Measurements from ENCODE around the gene LILRA1.
"Not testable (repeated sequence)": the region's sequence is repeated elsewhere in the genome, so short reads cannot be mapped to it uniquely, and the experiment has no call there.

LILRA1 gene

GRCh38 chr19:54632517-54632916 is 39.1 kb downstream of the LILRA1 start:
- DNase-seq; H3K14ac ChIP-seq (ENCODE audit: low read length); H4K12ac ChIP-seq (ENCODE audit: low read depth, low read length); H3K4ac ChIP-seq (ENCODE audit: low read depth, low read length); H2BK12ac ChIP-seq (ENCODE audit: low read length); H2BK120ac ChIP-seq (ENCODE audit: insufficient read depth, low read length, poor library complexity); H3K4me3 ChIP-seq (ENCODE audit: low read depth, low read length); H3K23ac ChIP-seq (ENCODE audit: low read length); H4K91ac ChIP-seq (ENCODE audit: low read depth, low read length); H3K27me3 ChIP-seq (ENCODE audit: insufficient read depth, low read length); H4K8ac ChIP-seq (ENCODE audit: low read depth, low read length); H3K4me1 ChIP-seq (ENCODE audit: control insufficient read depth in 1 of 2, insufficient read depth in 2 of 2, low read length in 2 of 2); H3K79me1 ChIP-seq (ENCODE audit: low read length); H3K27ac ChIP-seq (ENCODE audit: low read depth, low read length); H2AK5ac ChIP-seq (ENCODE audit: low read length); H3K36me3 ChIP-seq (ENCODE audit: control insufficient read depth in 1 of 2, insufficient read depth in 2 of 2, low read length in 2 of 2); H2BK5ac ChIP-seq (ENCODE audit: low read depth, low read length, poor library complexity); H2AFZ ChIP-seq (ENCODE audit: insufficient read depth, low read length, poor library complexity); H3K9ac ChIP-seq (ENCODE audit: low read length); H3K4me2 ChIP-seq (ENCODE audit: low read length); H3K79me2 ChIP-seq (ENCODE audit: control insufficient read depth, insufficient read depth, low read length, poor library complexity); H3K18ac ChIP-seq (ENCODE audit: low read length): not testable (repeated sequence)
- H3K9me3 ChIP-seq (ENCODE audit: insufficient read depth, low read depth, low read length) = peaks cover 62% of the 10 kb centered on the region
- WGBS (ENCODE audit: extremely low coverage, insufficient coverage, insufficient read length) = no CpG with 5 or more reads among the region's 16 CpGs

GRCh38 chr19:54633401-54633800 is 40.0 kb downstream of the LILRA1 start:
- Histone ChIP-seq H3K9ac (ENCODE audit: low read length) (no peak overlapping the region), H3K4me3 (ENCODE audit: low read depth, low read length) (no peak overlapping the region), H3K4ac (ENCODE audit: low read depth, low read length) (no peak overlapping the region), H3K4me2 (ENCODE audit: low read length) (no peak overlapping the region), H4K12ac (ENCODE audit: low read depth, low read length) (no peak overlapping the region), H3K79me2 (ENCODE audit: control insufficient read depth, insufficient read depth, low read length, poor library complexity) (no peaks in the 10 kb centered on the region), H3K36me3 (ENCODE audit: control insufficient read depth in 1 of 2, insufficient read depth in 2 of 2, low read length in 2 of 2) (no peaks in the 10 kb centered on the region), H3K14ac (ENCODE audit: low read length) (no peak overlapping the region), H3K79me1 (ENCODE audit: low read length) (no peaks in the 10 kb centered on the region), H3K27me3 (ENCODE audit: insufficient read depth, low read length) (peaks cover 2% of the 10 kb centered on the region), H3K27ac (ENCODE audit: low read depth, low read length) (no peak overlapping the region), H2BK120ac (ENCODE audit: insufficient read depth, low read length, poor library complexity) (no peak overlapping the region), H3K4me1 (ENCODE audit: control insufficient read depth in 1 of 2, insufficient read depth in 2 of 2, low read length in 2 of 2) (no peaks in the 10 kb centered on the region), H4K91ac (ENCODE audit: low read depth, low read length) (no peak overlapping the region), H3K23ac (ENCODE audit: low read length) (no peak overlapping the region), H2AFZ (ENCODE audit: insufficient read depth, low read length, poor library complexity) (no peak overlapping the region), H3K9me3 (ENCODE audit: insufficient read depth, low read depth, low read length) (peaks cover 60% of the 10 kb centered on the region), H2BK12ac (ENCODE audit: low read length) (no peak overlapping the region), H4K8ac (ENCODE audit: low read depth, low read length) (no peak overlapping the region), H2AK5ac (ENCODE audit: low read length) (no peak overlapping the region), H2BK5ac (ENCODE audit: low read depth, low read length, poor library complexity) (no peak overlapping the region), H3K18ac (ENCODE audit: low read length) (no peak overlapping the region)
- WGBS (ENCODE audit: extremely low coverage, insufficient coverage, insufficient read length) = no CpG with 5 or more reads among the region's 7 CpGs
- DNase-seq = no peak

- H3K27me3 ChIP-seq (ENCODE audit: insufficient read depth, low read length); H3K23ac ChIP-seq (ENCODE audit: low read length); H3K79me2 ChIP-seq (ENCODE audit: control insufficient read depth, insufficient read depth, low read length, poor library complexity); DNase-seq; H2BK120ac ChIP-seq (ENCODE audit: insufficient read depth, low read length, poor library complexity); H4K12ac ChIP-seq (ENCODE audit: low read depth, low read length); H2AFZ ChIP-seq (ENCODE audit: insufficient read depth, low read length, poor library complexity); H3K4me1 ChIP-seq (ENCODE audit: control insufficient read depth in 1 of 2, insufficient read depth in 2 of 2, low read length in 2 of 2); H3K14ac ChIP-seq (ENCODE audit: low read length); H4K8ac ChIP-seq (ENCODE audit: low read depth, low read length); H3K4me2 ChIP-seq (ENCODE audit: low read length); H3K36me3 ChIP-seq (ENCODE audit: control insufficient read depth in 1 of 2, insufficient read depth in 2 of 2, low read length in 2 of 2); H3K4me3 ChIP-seq (ENCODE audit: low read depth, low read length); H3K4ac ChIP-seq (ENCODE audit: low read depth, low read length); H3K27ac ChIP-seq (ENCODE audit: low read depth, low read length); H3K18ac ChIP-seq (ENCODE audit: low read length); H2BK12ac ChIP-seq (ENCODE audit: low read length); H3K9ac ChIP-seq (ENCODE audit: low read length); H2BK5ac ChIP-seq (ENCODE audit: low read depth, low read length, poor library complexity); H4K91ac ChIP-seq (ENCODE audit: low read depth, low read length); H3K79me1 ChIP-seq (ENCODE audit: low read length); H2AK5ac ChIP-seq (ENCODE audit: low read length): not testable (repeated sequence)
- peaks cover 46% of the 10 kb centered on the region for H3K9me3 ChIP-seq (ENCODE audit: insufficient read depth, low read depth, low read length)
- no CpG with 5 or more reads among the region's 12 CpGs for WGBS (ENCODE audit: extremely low coverage, insufficient coverage, insufficient read length)
Measured at GRCh38 chr19:54636081-54636480, 42.6 kb downstream of the LILRA1 start.

GRCh38 chr19:54638683-54639082 is 45.3 kb downstream of the LILRA1 start:
- no peak overlapping the region for H2AK5ac ChIP-seq (ENCODE audit: low read length)
- H2AFZ ChIP-seq (ENCODE audit: insufficient read depth, low read length, poor library complexity) = no peak overlapping the region
- no peak overlapping the region for H3K9ac ChIP-seq (ENCODE audit: low read length)
- H4K8ac ChIP-seq (ENCODE audit: low read depth, low read length) = no peak overlapping the region
- H3K18ac ChIP-seq (ENCODE audit: low read length) = no peak overlapping the region
- no peaks in the 10 kb centered on the region for H3K36me3 ChIP-seq (ENCODE audit: control insufficient read depth in 1 of 2, insufficient read depth in 2 of 2, low read length in 2 of 2)
- no peak overlapping the region for H3K27ac ChIP-seq (ENCODE audit: low read depth, low read length)
- H3K9me3 ChIP-seq (ENCODE audit: insufficient read depth, low read depth, low read length) = peaks cover 32% of the 10 kb centered on the region
- no peaks in the 10 kb centered on the region for H3K4me1 ChIP-seq (ENCODE audit: control insufficient read depth in 1 of 2, insufficient read depth in 2 of 2, low read length in 2 of 2)
- no CpG with 5 or more reads among the region's 18 CpGs for WGBS (ENCODE audit: extremely low coverage, insufficient coverage, insufficient read length)
- H3K4me2 ChIP-seq (ENCODE audit: low read length) = no peak overlapping the region
- H2BK5ac ChIP-seq (ENCODE audit: low read depth, low read length, poor library complexity) = no peak overlapping the region
- H3K23ac ChIP-seq (ENCODE audit: low read length) = no peak overlapping the region
- H4K12ac ChIP-seq (ENCODE audit: low read depth, low read length) = no peak overlapping the region
- H2BK120ac ChIP-seq (ENCODE audit: insufficient read depth, low read length, poor library complexity) = no peak overlapping the region
- H2BK12ac ChIP-seq (ENCODE audit: low read length) = no peak overlapping the region
- H3K79me2 ChIP-seq (ENCODE audit: control insufficient read depth, insufficient read depth, low read length, poor library complexity) = no peaks in the 10 kb centered on the region
- DNase-seq = no peak
- H3K14ac ChIP-seq (ENCODE audit: low read length) = no peak overlapping the region
- no peaks in the 10 kb centered on the region for H3K79me1 ChIP-seq (ENCODE audit: low read length)
- H3K27me3 ChIP-seq (ENCODE audit: insufficient read depth, low read length) = peaks cover 2% of the 10 kb centered on the region
- no peak overlapping the region for H3K4me3 ChIP-seq (ENCODE audit: low read depth, low read length)
- H3K4ac ChIP-seq (ENCODE audit: low read depth, low read length) = no peak overlapping the region
- H4K91ac ChIP-seq (ENCODE audit: low read depth, low read length) = no peak overlapping the region

Data from trophoblast cell (in vitro differentiated cells and primary cell).